ENCODE results near the gene FZR1.
"Not testable (repeated sequence)": the region's sequence is repeated elsewhere in the genome, so short reads cannot be mapped to it uniquely, and the experiment has no call there.

FZR1 gene

GRCh38 chr19:3565139-3565538 is 59.0 kb downstream of the FZR1 start:
- no peaks in the 10 kb centered on the region for H3K27me3 ChIP-seq (ENCODE audit: control insufficient read depth, insufficient read depth, low read length)
- H3K4me1 ChIP-seq (ENCODE audit: control insufficient read depth, insufficient read depth, low read length) = peaks cover 4% of the 10 kb centered on the region
- no peaks in the 10 kb centered on the region for H3K36me3 ChIP-seq (ENCODE audit: insufficient read depth, low read length)
- no peak overlapping the region for H3K4me3 ChIP-seq (ENCODE audit: low read length)
- peak overlapping the region; percentile 48 for H3K4me2 ChIP-seq (ENCODE audit: low read length)
- H3K9me3 ChIP-seq (replicated peaks; ENCODE audit: low read length) = no peaks in the 10 kb centered on the region
- H3K9ac ChIP-seq (ENCODE audit: low read depth, low read length) = no peak overlapping the region

- H3K36me3 ChIP-seq (ENCODE audit: insufficient read depth, low read length); H3K4me2 ChIP-seq (ENCODE audit: low read length); H3K4me3 ChIP-seq (ENCODE audit: low read length); H3K27me3 ChIP-seq (ENCODE audit: control insufficient read depth, insufficient read depth, low read length); H3K9ac ChIP-seq (ENCODE audit: low read depth, low read length); H3K4me1 ChIP-seq (ENCODE audit: control insufficient read depth, insufficient read depth, low read length); H3K9me3 ChIP-seq (replicated peaks; ENCODE audit: low read length): not testable (repeated sequence)
These were observed 63.9 kb downstream of the FZR1 start for GRCh38 chr19:3570042-3570441.

GRCh38 chr19:3570606-3571011 is 64.5 kb downstream of the FZR1 start:
- Histone ChIP-seq H3K4me1 (ENCODE audit: control insufficient read depth, insufficient read depth, low read length) (peaks cover 5% of the 10 kb centered on the region), H3K9ac (ENCODE audit: low read depth, low read length) (no peak overlapping the region), H3K9me3 (replicated peaks; ENCODE audit: low read length) (no peaks in the 10 kb centered on the region), H3K27me3 (ENCODE audit: control insufficient read depth, insufficient read depth, low read length) (no peaks in the 10 kb centered on the region), H3K4me2 (ENCODE audit: low read length) (no peak overlapping the region), H3K36me3 (ENCODE audit: insufficient read depth, low read length) (peaks cover 12% of the 10 kb centered on the region), H3K4me3 (ENCODE audit: low read length) (no peak overlapping the region)

GRCh38 chr19:3572132-3572854 is 66.2 kb downstream of the FZR1 start:
- Histone ChIP-seq H3K9me3 (replicated peaks; ENCODE audit: low read length) (no peaks in the 10 kb centered on the region), H3K4me2 (ENCODE audit: low read length) (peak overlapping the region; percentile 82), H3K9ac (ENCODE audit: low read depth, low read length) (peak overlapping the region; percentile 78), H3K4me3 (ENCODE audit: low read length) (peak overlapping the region; percentile 70), H3K36me3 (ENCODE audit: insufficient read depth, low read length) (peaks cover 19% of the 10 kb centered on the region), H3K27me3 (ENCODE audit: control insufficient read depth, insufficient read depth, low read length) (no peaks in the 10 kb centered on the region), H3K4me1 (ENCODE audit: control insufficient read depth, insufficient read depth, low read length) (peaks cover 5% of the 10 kb centered on the region)

GRCh38 chr19:3572855-3573161 is 66.7 kb downstream of the FZR1 start, which contains the start of gene HMG20B:
HMG20B (plus strand) TSS chr19:3572944; CDS start chr19:3573310, 366 bp downstream.
- H3K4me1 ChIP-seq (ENCODE audit: control insufficient read depth, insufficient read depth, low read length) = peaks cover 5% of the 10 kb centered on the region
- H3K4me3 ChIP-seq (ENCODE audit: low read length) = peak within 1 kb of the TSS; percentile 99
- H3K9ac ChIP-seq (ENCODE audit: low read depth, low read length) = peak within 1 kb of the TSS; percentile 92
- H3K4me2 ChIP-seq (ENCODE audit: low read length) = peak within 1 kb of the TSS; percentile 96
- H3K36me3 ChIP-seq (ENCODE audit: insufficient read depth, low read length) = peaks cover 19% of the 10 kb centered on the region
- H3K27me3 ChIP-seq (ENCODE audit: control insufficient read depth, insufficient read depth, low read length) = no peaks in the 10 kb centered on the region
- H3K9me3 ChIP-seq (replicated peaks; ENCODE audit: low read length) = no peaks in the 10 kb centered on the region

- H3K4me3 ChIP-seq (ENCODE audit: low read length) = peak overlapping the region; percentile 99
- no peaks in the 10 kb centered on the region for H3K9me3 ChIP-seq (replicated peaks; ENCODE audit: low read length)
- peaks cover 19% of the 10 kb centered on the region for H3K36me3 ChIP-seq (ENCODE audit: insufficient read depth, low read length)
- peaks cover 5% of the 10 kb centered on the region for H3K4me1 ChIP-seq (ENCODE audit: control insufficient read depth, insufficient read depth, low read length)
- peak overlapping the region; percentile 92 for H3K9ac ChIP-seq (ENCODE audit: low read depth, low read length)
- H3K4me2 ChIP-seq (ENCODE audit: low read length) = peak overlapping the region; percentile 96
- H3K27me3 ChIP-seq (ENCODE audit: control insufficient read depth, insufficient read depth, low read length) = no peaks in the 10 kb centered on the region
These were observed 67.2 kb downstream of the FZR1 start for GRCh38 chr19:3573162-3573857.

GRCh38 chr19:3573858-3574637 is 67.9 kb downstream of the FZR1 start:
- Histone ChIP-seq H3K36me3 (ENCODE audit: insufficient read depth, low read length) (peaks cover 19% of the 10 kb centered on the region), H3K9me3 (replicated peaks; ENCODE audit: low read length) (no peaks in the 10 kb centered on the region), H3K4me2 (ENCODE audit: low read length) (peak overlapping the region; percentile 96), H3K27me3 (ENCODE audit: control insufficient read depth, insufficient read depth, low read length) (no peaks in the 10 kb centered on the region), H3K4me3 (ENCODE audit: low read length) (peak overlapping the region; percentile 99), H3K4me1 (ENCODE audit: control insufficient read depth, insufficient read depth, low read length) (peaks cover 5% of the 10 kb centered on the region), H3K9ac (ENCODE audit: low read depth, low read length) (peak overlapping the region; percentile 92)

- Histone ChIP-seq H3K27me3 (ENCODE audit: control insufficient read depth, insufficient read depth, low read length) (no peaks in the 10 kb centered on the region), H3K4me3 (ENCODE audit: low read length) (no peak overlapping the region), H3K4me2 (ENCODE audit: low read length) (no peak overlapping the region), H3K9me3 (replicated peaks; ENCODE audit: low read length) (no peaks in the 10 kb centered on the region), H3K9ac (ENCODE audit: low read depth, low read length) (no peak overlapping the region), H3K36me3 (ENCODE audit: insufficient read depth, low read length) (peaks cover 19% of the 10 kb centered on the region), H3K4me1 (ENCODE audit: control insufficient read depth, insufficient read depth, low read length) (peaks cover 11% of the 10 kb centered on the region)
These were observed 69.2 kb downstream of the FZR1 start for GRCh38 chr19:3575260-3575741.

- no peak overlapping the region for H3K4me3 ChIP-seq (ENCODE audit: low read length)
- H3K4me2 ChIP-seq (ENCODE audit: low read length) = no peak overlapping the region
- peaks cover 17% of the 10 kb centered on the region for H3K4me1 ChIP-seq (ENCODE audit: control insufficient read depth, insufficient read depth, low read length)
- H3K9ac ChIP-seq (ENCODE audit: low read depth, low read length) = no peak overlapping the region
- H3K27me3 ChIP-seq (ENCODE audit: control insufficient read depth, insufficient read depth, low read length) = no peaks in the 10 kb centered on the region
- no peaks in the 10 kb centered on the region for H3K9me3 ChIP-seq (replicated peaks; ENCODE audit: low read length)
- H3K36me3 ChIP-seq (ENCODE audit: insufficient read depth, low read length) = peaks cover 19% of the 10 kb centered on the region
These were observed 70.0 kb downstream of the FZR1 start for GRCh38 chr19:3575949-3576673.

GRCh38 chr19:3576696-3577443 is 70.8 kb downstream of the FZR1 start:
- no peaks in the 10 kb centered on the region for H3K27me3 ChIP-seq (ENCODE audit: control insufficient read depth, insufficient read depth, low read length)
- H3K4me2 ChIP-seq (ENCODE audit: low read length) = peak overlapping the region; percentile 19
- no peak overlapping the region for H3K9ac ChIP-seq (ENCODE audit: low read depth, low read length)
- H3K4me1 ChIP-seq (ENCODE audit: control insufficient read depth, insufficient read depth, low read length) = peaks cover 17% of the 10 kb centered on the region
- H3K36me3 ChIP-seq (ENCODE audit: insufficient read depth, low read length) = peaks cover 19% of the 10 kb centered on the region
- no peaks in the 10 kb centered on the region for H3K9me3 ChIP-seq (replicated peaks; ENCODE audit: low read length)
- peak overlapping the region; percentile 28 for H3K4me3 ChIP-seq (ENCODE audit: low read length)
